HCT116 (cell line): ENCODE results near the gene HJURP. TPM values are rescaled to one million over a fixed set of nuclear protein-coding genes. Genes with fewer than 3 reads are reported as not detected.

Experiments
- ATAC-seq: fragments of 200-7000 bp; cut with Tn5 transposase; 2 replicates; pipeline ENCODE4 v1.9.1; 2020; ENCODE audit warnings: mild to moderate bottlenecking, moderate library complexity
- BruUV-seq: library from RNA; stranded (reverse); fragments of 400-500 nt; replicated peaks from 2 replicates; lab custom pipeline; 2021; lab: Mats Ljungman, UMichigan
- CTCF ChIA-PET: fragments of 300-600 bp; sonication (Branson Sonifier 250); formaldehyde crosslinking; loops from one replicate; lab custom pipeline; 2021; ENCODE audit warnings: antibody characterized with exemption; lab: Charles Lee
- POLR2A ChIA-PET: fragments of 300-600, 350-600 bp; sonication (Branson Sonifier 250); formaldehyde crosslinking; loops from one replicate; lab custom pipeline; 2021; ENCODE audit warnings: antibody characterized with exemption; lab: Charles Lee
- RAD21 ChIA-PET, 2 experiments: fragments of 300-600 bp; sonication (Branson Sonifier 250); formaldehyde crosslinking; loops; one replicate each; lab custom pipeline; 2023; ENCODE audit warnings: low total read pairs in 2 of 2; ENCODE audit not compliant: uncharacterized antibody in 2 of 2, unreplicated experiment in 2 of 2, low non-redundant PET in 1 of 2; lab: Charles Lee
- DNase-seq: peaks from one replicate; pipeline ENCODE4 v3.0.0-alpha.2; 2010; ENCODE audit warnings: low read depth, low spot score
- H2AFZ ChIP-seq: fragments of 200-600 bp; shearing (Covaris generic), sonication (generic); 2 replicates; pipeline ENCODE4 v1.6.1; 2017; ENCODE audit warnings: low read depth, mixed run types, mixed read lengths, antibody characterized with exemption, low read length; ENCODE audit not compliant: poor library complexity, severe bottlenecking
- H3K27ac ChIP-seq: 2 replicates; pipeline ENCODE4 v1.5.1; 2012; ENCODE audit warnings: low read depth, low read length
- H3K27me3 ChIP-seq: fragments of 200-600 bp; sonication (generic); 2 replicates; pipeline ENCODE4 v1.6.1; 2016; ENCODE audit warnings: mixed run types, low read length, mixed read lengths; ENCODE audit not compliant: insufficient read depth
- H3K36me3 ChIP-seq, 2 experiments: fragments of 200-500 bp in 1 of 2; fragments of 200-600 bp in 1 of 2; sonication (Bioruptor generic) in 1 of 2; sonication (generic) in 1 of 2; 2 replicates each; pipeline versions ENCODE4 v1.5.1 to v1.6.1; 2014 to 2016; ENCODE audit warnings: low read length in 2 of 2, inconsistent platforms in 1 of 2, mixed read lengths in 1 of 2, mixed run types in 1 of 2; ENCODE audit not compliant: insufficient read depth in 2 of 2, control insufficient read depth in 1 of 2
- H3K4me1 ChIP-seq, 2 experiments: fragments of 200-600 bp in 1 of 2; sonication (generic) in 1 of 2; 2 replicates each; pipeline versions ENCODE4 v1.5.1 to v1.6.1; 2012 to 2017; ENCODE audit warnings: low read length in 2 of 2, inconsistent platforms in 1 of 2, mild to moderate bottlenecking in 1 of 2, mixed read lengths in 1 of 2, mixed run types in 1 of 2, moderate library complexity in 1 of 2; ENCODE audit not compliant: insufficient read depth in 2 of 2, control insufficient read depth in 1 of 2
- H3K4me2 ChIP-seq: fragments of 200-600 bp; sonication (generic); 2 replicates; pipeline ENCODE4 v1.6.1; 2017; ENCODE audit warnings: mixed run types, low read length, mixed read lengths
- H3K4me3 ChIP-seq, 2 experiments: fragments of 200-600 bp in 1 of 2; sonication (generic) in 1 of 2; replicated peaks in 1 of 2; 2 replicates each; pipeline ENCODE4 v1.5.1; 2011 to 2016; ENCODE audit warnings: low read length in 2 of 2, control low read depth in 1 of 2, low read depth in 1 of 2, mild to moderate bottlenecking in 1 of 2, mixed read lengths in 1 of 2, mixed run types in 1 of 2
- H3K79me2 ChIP-seq: fragments of 200-600 bp; sonication (generic); 2 replicates; pipeline ENCODE4 v1.6.1; 2017; ENCODE audit warnings: mild to moderate bottlenecking, mixed run types, low read length, moderate library complexity, mixed read lengths; ENCODE audit not compliant: insufficient read depth
- H3K9ac ChIP-seq: fragments of 200-600 bp; sonication (generic); 2 replicates; pipeline ENCODE4 v1.6.1; 2016; ENCODE audit warnings: low read length, mixed read lengths
- H3K9me2 ChIP-seq: fragments of 200-600 bp; sonication (generic), shearing (Covaris generic); 2 replicates; pipeline ENCODE4 v1.6.1; 2017; ENCODE audit warnings: mixed run types, mild to moderate bottlenecking, moderate library complexity; ENCODE audit not compliant: insufficient read depth
- H3K9me3 ChIP-seq, 2 experiments: fragments of 200-500 bp in 1 of 2; fragments of 200-600 bp in 1 of 2; sonication (Bioruptor generic) in 1 of 2; sonication (generic) in 1 of 2; 2 replicates each; pipeline ENCODE4 v1.6.1; 2014 to 2017; ENCODE audit warnings: low read length in 2 of 2, mixed read lengths in 2 of 2, inconsistent platforms in 1 of 2, low read depth in 1 of 2, mild to moderate bottlenecking in 1 of 2, mixed run types in 1 of 2, moderate library complexity in 1 of 2; ENCODE audit not compliant: control insufficient read depth in 1 of 2, insufficient read depth in 1 of 2
- H4K20me1 ChIP-seq: fragments of 200-600 bp; sonication (generic), shearing (Covaris generic); 2 replicates; pipeline ENCODE4 v1.6.1; 2017; ENCODE audit warnings: mixed run types, mild to moderate bottlenecking, moderate library complexity; ENCODE audit not compliant: insufficient read depth
- CBX3 ChIP-seq: IDR thresholded peaks from 2 replicates; pipeline ENCODE4 v1.6.1; 2012; ENCODE audit warnings: low read depth
- CEBPB ChIP-seq: IDR thresholded peaks from 2 replicates; pipeline ENCODE4 v1.6.1; 2012; ENCODE audit warnings: low read depth
- ELF1 ChIP-seq: IDR thresholded peaks from 2 replicates; pipeline ENCODE4 v1.6.1; 2012; ENCODE audit warnings: low read depth, borderline replicate concordance
- POLR2A ChIP-seq: IDR thresholded peaks from 2 replicates; pipeline ENCODE4 v1.7.0; 2011; ENCODE audit warnings: borderline replicate concordance; ENCODE audit not compliant: insufficient read depth, insufficient read length; ENCODE audit errors: extremely low read depth
- RAD21 ChIP-seq: IDR thresholded peaks from 2 replicates; pipeline ENCODE4 v1.6.1; 2012; ENCODE audit warnings: low read depth, mild to moderate bottlenecking
- SIN3A ChIP-seq: IDR thresholded peaks from 2 replicates; pipeline ENCODE4 v1.6.1; 2012; ENCODE audit warnings: low read depth
- SP1 ChIP-seq: IDR thresholded peaks from 2 replicates; pipeline ENCODE4 v1.6.1; 2012; ENCODE audit warnings: low read depth
- SRF ChIP-seq: IDR thresholded peaks from 2 replicates; pipeline ENCODE4 v1.6.1; 2012; ENCODE audit warnings: low read depth
- YY1 ChIP-seq: IDR thresholded peaks from 2 replicates; pipeline ENCODE4 v1.6.1; 2011; ENCODE audit warnings: low read length, low read depth, moderate library complexity, mild to moderate bottlenecking; ENCODE audit not compliant: insufficient replicate concordance; ENCODE audit errors: extremely low read depth
- intact Hi-C: fragments of 100-400 bp; cut with micrococcal nuclease; formaldehyde crosslinking; loops from 2 replicates; pipeline ENCODE4 v1.10.0; 2022
- total RNA-seq: library from RNA; stranded (reverse); gene quantifications from one replicate; pipeline ENCODE4 v1.2.1, GENCODE V29; 2021; ENCODE audit not compliant: unreplicated experiment
- TF ChIP-seq, protein P1 (sequence below): IDR thresholded peaks from 2 replicates; pipeline ENCODE4 v1.6.1; 2011; ENCODE audit warnings: mild to moderate bottlenecking, low read length, moderate library complexity; ENCODE audit not compliant: insufficient replicate concordance; ENCODE audit errors: extremely low read depth
- TF ChIP-seq, protein P2 (sequence below): IDR thresholded peaks from 2 replicates; pipeline ENCODE4 v1.6.1; 2012; ENCODE audit warnings: low read depth
- TF ChIP-seq, protein P3 (sequence below): IDR thresholded peaks from 2 replicates; pipeline ENCODE4 v1.6.1; 2012
- TF ChIP-seq, protein P4 (sequence below), 3 experiments: fragments of 200-600 bp in 1 of 3; sonication (generic) in 1 of 3; IDR thresholded peaks in 2 of 3; conservative IDR thresholded peaks in 1 of 3; 2 replicates each; pipeline ENCODE4 v1.5.1; 2012 to 2017; ENCODE audit warnings: low read depth in 2 of 3, low read length in 2 of 3, antibody characterized with exemption in 1 of 3, borderline replicate concordance in 1 of 3, control low read depth in 1 of 3, mild to moderate bottlenecking in 1 of 3, mixed read lengths in 1 of 3, mixed run types in 1 of 3, moderate library complexity in 1 of 3; ENCODE audit not compliant: insufficient read depth in 1 of 3
- TF ChIP-seq, protein P5 (sequence below): IDR thresholded peaks from 2 replicates; pipeline ENCODE4 v1.6.1; 2012

HJURP gene
- total RNA-seq, 1 experiment from 2014 or later = 64.1 TPM

DNA sequence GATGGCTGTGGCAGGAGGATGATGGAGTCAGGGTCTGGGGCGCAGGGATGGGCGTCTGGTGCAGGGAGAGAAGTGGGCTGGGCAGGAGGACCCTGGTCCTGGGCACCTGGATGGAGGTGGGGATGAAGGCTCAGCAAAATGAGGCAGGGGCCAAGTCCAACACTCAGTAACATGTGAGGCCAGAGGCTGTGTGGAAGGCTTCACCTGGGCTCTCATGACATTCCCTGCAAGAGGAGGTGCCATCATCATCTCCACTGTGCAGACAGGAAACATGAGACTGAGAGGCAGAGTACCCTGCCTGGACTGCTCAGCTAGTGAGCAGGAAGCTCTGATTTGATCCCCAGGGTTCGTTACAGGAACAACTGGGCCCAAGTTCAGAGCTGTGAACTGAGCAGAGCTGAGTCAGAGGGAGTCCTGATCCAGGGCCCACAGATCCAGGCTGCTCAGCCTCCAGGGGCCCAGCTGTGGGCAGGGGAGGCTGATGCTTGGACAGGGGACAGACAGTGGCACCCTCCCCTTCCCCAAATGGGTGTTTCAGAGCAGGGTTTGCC is 36.9 kb downstream of the HJURP start:
- no TSS peak for BruUV-seq
- H3K4me2 ChIP-seq = no peak overlapping the region
- H3K9me3 ChIP-seq = no peaks in the 10 kb centered on the region
- ChIA-PET RAD21 (no interaction called here), POLR2A (no interaction called here), CTCF (no interaction called here)
- no peaks in the 10 kb centered on the region for H4K20me1 ChIP-seq
- no peak overlapping the region for H3K4me3 ChIP-seq
- H3K79me2 ChIP-seq = no peaks in the 10 kb centered on the region
- no peak for DNase-seq
- H2AFZ ChIP-seq = no peak overlapping the region
- no peak overlapping the region for H3K27ac ChIP-seq
- H3K36me3 ChIP-seq = no peaks in the 10 kb centered on the region
- H3K27me3 ChIP-seq = no peaks in the 10 kb centered on the region
- TF ChIP-seq YY1 = no peak
- TF ChIP-seq RAD21 = no peak
- no peak for TF ChIP-seq CEBPB
- TF ChIP-seq, protein P1, sequence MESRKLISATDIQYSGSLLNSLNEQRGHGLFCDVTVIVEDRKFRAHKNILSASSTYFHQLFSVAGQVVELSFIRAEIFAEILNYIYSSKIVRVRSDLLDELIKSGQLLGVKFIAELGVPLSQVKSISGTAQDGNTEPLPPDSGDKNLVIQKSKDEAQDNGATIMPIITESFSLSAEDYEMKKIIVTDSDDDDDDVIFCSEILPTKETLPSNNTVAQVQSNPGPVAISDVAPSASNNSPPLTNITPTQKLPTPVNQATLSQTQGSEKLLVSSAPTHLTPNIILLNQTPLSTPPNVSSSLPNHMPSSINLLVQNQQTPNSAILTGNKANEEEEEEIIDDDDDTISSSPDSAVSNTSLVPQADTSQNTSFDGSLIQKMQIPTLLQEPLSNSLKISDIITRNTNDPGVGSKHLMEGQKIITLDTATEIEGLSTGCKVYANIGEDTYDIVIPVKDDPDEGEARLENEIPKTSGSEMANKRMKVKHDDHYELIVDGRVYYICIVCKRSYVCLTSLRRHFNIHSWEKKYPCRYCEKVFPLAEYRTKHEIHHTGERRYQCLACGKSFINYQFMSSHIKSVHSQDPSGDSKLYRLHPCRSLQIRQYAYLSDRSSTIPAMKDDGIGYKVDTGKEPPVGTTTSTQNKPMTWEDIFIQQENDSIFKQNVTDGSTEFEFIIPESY = no peak
- TF ChIP-seq, protein P2, sequence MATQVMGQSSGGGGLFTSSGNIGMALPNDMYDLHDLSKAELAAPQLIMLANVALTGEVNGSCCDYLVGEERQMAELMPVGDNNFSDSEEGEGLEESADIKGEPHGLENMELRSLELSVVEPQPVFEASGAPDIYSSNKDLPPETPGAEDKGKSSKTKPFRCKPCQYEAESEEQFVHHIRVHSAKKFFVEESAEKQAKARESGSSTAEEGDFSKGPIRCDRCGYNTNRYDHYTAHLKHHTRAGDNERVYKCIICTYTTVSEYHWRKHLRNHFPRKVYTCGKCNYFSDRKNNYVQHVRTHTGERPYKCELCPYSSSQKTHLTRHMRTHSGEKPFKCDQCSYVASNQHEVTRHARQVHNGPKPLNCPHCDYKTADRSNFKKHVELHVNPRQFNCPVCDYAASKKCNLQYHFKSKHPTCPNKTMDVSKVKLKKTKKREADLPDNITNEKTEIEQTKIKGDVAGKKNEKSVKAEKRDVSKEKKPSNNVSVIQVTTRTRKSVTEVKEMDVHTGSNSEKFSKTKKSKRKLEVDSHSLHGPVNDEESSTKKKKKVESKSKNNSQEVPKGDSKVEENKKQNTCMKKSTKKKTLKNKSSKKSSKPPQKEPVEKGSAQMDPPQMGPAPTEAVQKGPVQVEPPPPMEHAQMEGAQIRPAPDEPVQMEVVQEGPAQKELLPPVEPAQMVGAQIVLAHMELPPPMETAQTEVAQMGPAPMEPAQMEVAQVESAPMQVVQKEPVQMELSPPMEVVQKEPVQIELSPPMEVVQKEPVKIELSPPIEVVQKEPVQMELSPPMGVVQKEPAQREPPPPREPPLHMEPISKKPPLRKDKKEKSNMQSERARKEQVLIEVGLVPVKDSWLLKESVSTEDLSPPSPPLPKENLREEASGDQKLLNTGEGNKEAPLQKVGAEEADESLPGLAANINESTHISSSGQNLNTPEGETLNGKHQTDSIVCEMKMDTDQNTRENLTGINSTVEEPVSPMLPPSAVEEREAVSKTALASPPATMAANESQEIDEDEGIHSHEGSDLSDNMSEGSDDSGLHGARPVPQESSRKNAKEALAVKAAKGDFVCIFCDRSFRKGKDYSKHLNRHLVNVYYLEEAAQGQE = no peak
- TF ChIP-seq POLR2A = no peak
- TF ChIP-seq, protein P3, sequence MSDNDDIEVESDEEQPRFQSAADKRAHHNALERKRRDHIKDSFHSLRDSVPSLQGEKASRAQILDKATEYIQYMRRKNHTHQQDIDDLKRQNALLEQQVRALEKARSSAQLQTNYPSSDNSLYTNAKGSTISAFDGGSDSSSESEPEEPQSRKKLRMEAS = no peak
- TF ChIP-seq, protein P4, sequence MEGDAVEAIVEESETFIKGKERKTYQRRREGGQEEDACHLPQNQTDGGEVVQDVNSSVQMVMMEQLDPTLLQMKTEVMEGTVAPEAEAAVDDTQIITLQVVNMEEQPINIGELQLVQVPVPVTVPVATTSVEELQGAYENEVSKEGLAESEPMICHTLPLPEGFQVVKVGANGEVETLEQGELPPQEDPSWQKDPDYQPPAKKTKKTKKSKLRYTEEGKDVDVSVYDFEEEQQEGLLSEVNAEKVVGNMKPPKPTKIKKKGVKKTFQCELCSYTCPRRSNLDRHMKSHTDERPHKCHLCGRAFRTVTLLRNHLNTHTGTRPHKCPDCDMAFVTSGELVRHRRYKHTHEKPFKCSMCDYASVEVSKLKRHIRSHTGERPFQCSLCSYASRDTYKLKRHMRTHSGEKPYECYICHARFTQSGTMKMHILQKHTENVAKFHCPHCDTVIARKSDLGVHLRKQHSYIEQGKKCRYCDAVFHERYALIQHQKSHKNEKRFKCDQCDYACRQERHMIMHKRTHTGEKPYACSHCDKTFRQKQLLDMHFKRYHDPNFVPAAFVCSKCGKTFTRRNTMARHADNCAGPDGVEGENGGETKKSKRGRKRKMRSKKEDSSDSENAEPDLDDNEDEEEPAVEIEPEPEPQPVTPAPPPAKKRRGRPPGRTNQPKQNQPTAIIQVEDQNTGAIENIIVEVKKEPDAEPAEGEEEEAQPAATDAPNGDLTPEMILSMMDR (IDR thresholded peaks at IDR 0.05 in 2 of 3, conservative IDR thresholded peaks at IDR 0.05 in 1 of 3; ENCODE audit: borderline replicate concordance in 1 of 3, insufficient read depth in 1 of 3, low read depth in 2 of 3, low read length in 2 of 3) = no peak
- no peak for TF ChIP-seq ELF1
- TF ChIP-seq SIN3A = no peak
- TF ChIP-seq, protein P5, sequence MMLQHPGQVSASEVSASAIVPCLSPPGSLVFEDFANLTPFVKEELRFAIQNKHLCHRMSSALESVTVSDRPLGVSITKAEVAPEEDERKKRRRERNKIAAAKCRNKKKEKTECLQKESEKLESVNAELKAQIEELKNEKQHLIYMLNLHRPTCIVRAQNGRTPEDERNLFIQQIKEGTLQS = no peak
- TF ChIP-seq SRF = no peak
- TF ChIP-seq CBX3 = no peak
- TF ChIP-seq SP1 = no peak
- H3K4me1 ChIP-seq = no peaks in the 10 kb centered on the region
- no peak for ATAC-seq
- no peak overlapping the region for H3K9ac ChIP-seq
- intact Hi-C loops = no loop called here
- no peaks in the 10 kb centered on the region for H3K9me2 ChIP-seq
